ENCODE results near the gene KCNA10.

KCNA10 gene

DNA sequence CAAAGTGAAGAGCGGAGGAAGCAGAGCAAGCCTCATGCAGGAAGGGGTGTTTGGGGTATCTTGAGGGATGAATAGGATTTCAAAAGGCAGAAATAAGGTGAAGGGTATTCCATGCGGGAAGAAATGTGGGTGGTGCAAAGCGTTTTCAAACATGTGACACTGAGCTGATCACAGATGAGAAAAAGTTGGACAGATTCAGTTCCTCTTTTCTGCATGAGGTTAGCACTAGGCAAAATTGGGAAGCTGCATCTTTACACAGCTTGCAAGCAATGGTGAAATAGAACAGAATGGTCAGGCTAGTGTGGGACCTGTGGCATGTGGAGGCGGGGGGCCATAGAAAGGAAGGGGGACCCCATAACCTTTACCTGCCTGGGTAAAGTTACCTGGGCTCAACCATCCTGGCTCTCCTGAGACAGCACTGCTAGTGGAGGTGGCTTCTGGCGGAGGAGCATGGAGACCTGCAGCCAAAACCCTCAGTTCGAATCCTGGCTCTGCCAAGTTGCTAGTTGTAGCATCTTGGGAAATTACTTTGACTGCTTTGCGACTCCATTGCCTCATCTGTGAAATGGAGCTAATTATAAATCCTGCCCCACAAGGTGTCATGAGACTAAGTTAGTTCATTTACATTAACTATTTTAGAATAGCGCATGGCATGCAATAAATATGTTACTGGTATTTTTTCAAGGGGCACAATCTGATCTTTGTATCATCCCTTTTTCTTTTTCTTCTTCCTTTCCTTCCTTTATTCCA is 16.4 kb downstream of the KCNA10 start:
- TF ChIP-seq, protein P1, sequence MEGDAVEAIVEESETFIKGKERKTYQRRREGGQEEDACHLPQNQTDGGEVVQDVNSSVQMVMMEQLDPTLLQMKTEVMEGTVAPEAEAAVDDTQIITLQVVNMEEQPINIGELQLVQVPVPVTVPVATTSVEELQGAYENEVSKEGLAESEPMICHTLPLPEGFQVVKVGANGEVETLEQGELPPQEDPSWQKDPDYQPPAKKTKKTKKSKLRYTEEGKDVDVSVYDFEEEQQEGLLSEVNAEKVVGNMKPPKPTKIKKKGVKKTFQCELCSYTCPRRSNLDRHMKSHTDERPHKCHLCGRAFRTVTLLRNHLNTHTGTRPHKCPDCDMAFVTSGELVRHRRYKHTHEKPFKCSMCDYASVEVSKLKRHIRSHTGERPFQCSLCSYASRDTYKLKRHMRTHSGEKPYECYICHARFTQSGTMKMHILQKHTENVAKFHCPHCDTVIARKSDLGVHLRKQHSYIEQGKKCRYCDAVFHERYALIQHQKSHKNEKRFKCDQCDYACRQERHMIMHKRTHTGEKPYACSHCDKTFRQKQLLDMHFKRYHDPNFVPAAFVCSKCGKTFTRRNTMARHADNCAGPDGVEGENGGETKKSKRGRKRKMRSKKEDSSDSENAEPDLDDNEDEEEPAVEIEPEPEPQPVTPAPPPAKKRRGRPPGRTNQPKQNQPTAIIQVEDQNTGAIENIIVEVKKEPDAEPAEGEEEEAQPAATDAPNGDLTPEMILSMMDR (conservative IDR thresholded peaks at IDR 0.05; ENCODE audit: low read depth, low read length): no peak
- no peak for DNase-seq (ENCODE audit: low read depth)
- H3K4me3 ChIP-seq (ENCODE audit: low read length): no peak overlapping the region

GRCh38 chr1:110501488-110502132 is 17.4 kb downstream of the KCNA10 start:
- no peak for DNase-seq (ENCODE audit: low read depth)
- TF ChIP-seq, protein P1 (conservative IDR thresholded peaks at IDR 0.05; ENCODE audit: low read depth, low read length): no peak
- no peak overlapping the region for H3K4me3 ChIP-seq (ENCODE audit: low read length)

DNA sequence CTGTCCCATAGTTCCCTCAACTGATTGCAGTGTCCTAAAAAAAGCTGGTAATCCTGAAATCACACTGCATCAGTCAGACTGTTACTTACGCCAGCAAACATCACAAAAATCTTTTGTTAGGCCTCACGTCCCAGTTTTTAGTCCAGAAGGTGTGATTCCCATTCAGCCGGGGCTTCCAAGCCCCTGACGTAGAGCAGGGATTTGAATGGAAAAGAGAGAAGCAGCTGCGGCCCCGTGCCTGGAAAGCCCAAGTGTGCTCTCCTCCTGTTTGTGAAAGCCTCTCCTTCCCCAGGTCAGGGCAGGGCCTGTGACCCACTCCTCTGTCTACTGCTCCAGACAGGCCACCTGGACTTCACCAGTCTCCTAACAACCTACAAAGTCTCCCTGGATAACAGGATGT is 20.7 kb downstream of the KCNA10 start:
- TF ChIP-seq, protein P1 (conservative IDR thresholded peaks at IDR 0.05; ENCODE audit: low read depth, low read length): no peak
- no peak for DNase-seq (ENCODE audit: low read depth)
- H3K4me3 ChIP-seq (ENCODE audit: low read length): no peak overlapping the region

- TF ChIP-seq, protein P1 (conservative IDR thresholded peaks at IDR 0.05; ENCODE audit: low read depth, low read length): peak; percentile 88
- no peak overlapping the region for H3K4me3 ChIP-seq (ENCODE audit: low read length)
- DNase-seq (ENCODE audit: low read depth): peak; percentile 23
Measured at GRCh38 chr1:110495926-110496600, 22.9 kb downstream of the KCNA10 start.

GRCh38 chr1:110494522-110495406 is 24.2 kb downstream of the KCNA10 start:
- TF ChIP-seq, protein P1 (conservative IDR thresholded peaks at IDR 0.05; ENCODE audit: low read depth, low read length): no peak

GRCh38 chr1:110494036-110494435 is 24.9 kb downstream of the KCNA10 start:
- TF ChIP-seq, protein P1 (conservative IDR thresholded peaks at IDR 0.05; ENCODE audit: low read depth, low read length): no peak
- DNase-seq (ENCODE audit: low read depth): no peak
- no peak overlapping the region for H3K4me3 ChIP-seq (ENCODE audit: low read length)

More at GRCh38 chr1:110494522-110495406, 24.2 kb downstream of the KCNA10 start:
- DNase-seq (ENCODE audit: low read depth): no peak
- no peak overlapping the region for H3K4me3 ChIP-seq (ENCODE audit: low read length)

All from retinal pigment epithelial cell (primary cell).